ENCODE data around the gene MALL.
"Not testable (repeated sequence)": the region's sequence is repeated elsewhere in the genome, so short reads cannot be mapped to it uniquely, and the experiment has no call there.

GRCh38 chr2:110037336-110037735 lies 78.3 kb downstream of the MALL start:
- TF ChIP-seq CTCF (conservative IDR thresholded peaks at IDR 0.05); EZH2 (IDR thresholded peaks at IDR 0.05; ENCODE audit: low read depth): not testable (repeated sequence)

Data from PC-9 (cell line).